B cell (primary cell): ENCODE measurements around the gene STX5. TPM values are rescaled to one million over a fixed set of nuclear protein-coding genes. Genes with fewer than 3 reads are reported as not detected.

Experiments
- ATAC-seq: fragments of 200-7000 bp; cut with Tn5 transposase; one replicate; pipeline ENCODE4 v1.10.0; 2021; ENCODE audit warnings: low read depth, mild to moderate bottlenecking, moderate number of reproducible peaks, moderate library complexity
- CTCF ChIA-PET: fragments of 350-600 bp; sonication (Branson Sonifier 250); formaldehyde crosslinking; loops from one replicate; lab custom pipeline; 2021; ENCODE audit warnings: antibody characterized with exemption, inconsistent platforms; lab: Charles Lee
- POLR2A ChIA-PET: fragments of 350-600 bp; sonication (Branson Sonifier 250); formaldehyde crosslinking; loops from one replicate; lab custom pipeline; 2021; ENCODE audit warnings: antibody characterized with exemption; lab: Charles Lee
- DNase-seq: peaks from one replicate; pipeline ENCODE4 v3.0.0; 2013
- H2AFZ ChIP-seq: 2 replicates; pipeline ENCODE4 v1.6.1; 2012; ENCODE audit warnings: mild to moderate bottlenecking, low read depth, low read length; ENCODE audit not compliant: insufficient read depth, poor library complexity, severe bottlenecking
- H3K27ac ChIP-seq, 2 donors: 1 replicate in 1 of 2; 2 replicates in 1 of 2; pipeline ENCODE4 v1.5.1; 2012 to 2013; ENCODE audit warnings: low read length in 2 of 2, mild to moderate bottlenecking in 2 of 2, moderate library complexity in 1 of 2
- H3K27me3 ChIP-seq, 4 experiments: fragments of 200-600 bp in 1 of 4; sonication (generic) in 1 of 4; replicated peaks in 1 of 4; 1 replicate in 2 of 4; 2 replicates in 2 of 4; pipeline versions ENCODE4 v1.6.1 to v1.7.0; 2013 to 2016; ENCODE audit warnings: low read length in 3 of 4, mild to moderate bottlenecking in 2 of 4, mixed read lengths in 1 of 4, moderate library complexity in 1 of 4; ENCODE audit not compliant: insufficient read depth in 4 of 4, control insufficient read depth in 3 of 4; ENCODE audit errors: control extremely low read depth in 1 of 4
- H3K36me3 ChIP-seq, 2 experiments: replicated peaks in 1 of 2; 1 replicate in 1 of 2; 2 replicates in 1 of 2; pipeline versions ENCODE4 v1.6.1 to v1.7.1; 2013; ENCODE audit warnings: low read length in 1 of 2; ENCODE audit not compliant: insufficient read depth in 2 of 2, control insufficient read depth in 1 of 2; ENCODE audit errors: control extremely low read depth in 1 of 2, extremely low read depth in 1 of 2
- H3K4me1 ChIP-seq, 2 donors: fragments of 200-600 bp in 1 of 2; sonication (generic) in 1 of 2; 1 replicate in 1 of 2; 2 replicates in 1 of 2; pipeline versions ENCODE4 v1.5.1 to v1.6.1; 2013 to 2017; ENCODE audit warnings: low read length in 2 of 2; ENCODE audit not compliant: control insufficient read depth in 2 of 2, insufficient read depth in 2 of 2
- H3K4me2 ChIP-seq: replicated peaks from 2 replicates; pipeline ENCODE3; 2012; ENCODE audit warnings: mild to moderate bottlenecking, low read depth, low read length; ENCODE audit not compliant: poor library complexity, severe bottlenecking
- H3K4me3 ChIP-seq, 5 experiments: fragments of 200-600 bp in 1 of 5; sonication (generic) in 1 of 5; 1 replicate in 3 of 5; 2 replicates in 2 of 5; pipeline versions ENCODE4 v1.5.1 to v1.7.0; 2011 to 2016; ENCODE audit warnings: low read length in 4 of 5, mild to moderate bottlenecking in 4 of 5, low read depth in 2 of 5, control low read depth in 1 of 5, moderate library complexity in 1 of 5; ENCODE audit not compliant: insufficient read depth in 1 of 5; ENCODE audit errors: control extremely low read depth in 1 of 5, extremely low read depth in 1 of 5
- H3K79me2 ChIP-seq: fragments of 200-600 bp; sonication (generic); one replicate; pipeline ENCODE4 v1.6.0; 2016; ENCODE audit warnings: low read length; ENCODE audit not compliant: control insufficient read depth, insufficient read depth
- H3K9ac ChIP-seq: fragments of 200-600 bp; sonication (generic); 2 replicates; pipeline ENCODE4 v1.6.1; 2017; ENCODE audit warnings: mild to moderate bottlenecking, low read length, moderate library complexity
- H3K9me3 ChIP-seq, 3 donors: one replicate each; pipeline versions ENCODE4 v1.6.1 to v1.7.1; 2013; ENCODE audit warnings: low read length in 2 of 3; ENCODE audit not compliant: control insufficient read depth in 2 of 3, insufficient read depth in 1 of 3; ENCODE audit errors: control extremely low read depth in 1 of 3
- H4K20me1 ChIP-seq: 2 replicates; pipeline ENCODE4 v1.6.0; 2012; ENCODE audit warnings: mild to moderate bottlenecking, low read length; ENCODE audit not compliant: insufficient read depth, control insufficient read depth, poor library complexity, severe bottlenecking
- H3K27ac Mint-ChIP-seq: one replicate; pipeline ENCODE4 v1.8.0; 2021; ENCODE audit warnings: mixed read lengths
- H3K27me3 Mint-ChIP-seq: one replicate; pipeline ENCODE4 v1.8.0; 2021; ENCODE audit warnings: mixed read lengths
- H3K4me1 Mint-ChIP-seq: one replicate; pipeline ENCODE4 v1.8.0; 2021; ENCODE audit warnings: mixed read lengths
- H3K4me3 Mint-ChIP-seq: one replicate; pipeline ENCODE4 v1.8.0; 2021; ENCODE audit warnings: mixed read lengths
- H3K9me3 Mint-ChIP-seq: one replicate; pipeline ENCODE4 v1.8.0; 2022; ENCODE audit warnings: mixed read lengths; ENCODE audit not compliant: insufficient read depth
- EZH2 ChIP-seq: IDR thresholded peaks from 2 replicates; pipeline ENCODE4 v1.6.1; 2012; ENCODE audit warnings: borderline replicate concordance, low read depth, mild to moderate bottlenecking, moderate library complexity, low read length; ENCODE audit not compliant: insufficient read depth, poor library complexity, severe bottlenecking
- WGBS: methylation state at CpG from one replicate; pipeline ENCODE4 v1.1.5; 2013; ENCODE audit warnings: missing lambda C conversion rate; ENCODE audit not compliant: insufficient coverage; 5-methylcytosine and 5-hydroxymethylcytosine counted together
- intact Hi-C: fragments of 100-400 bp; cut with micrococcal nuclease; formaldehyde crosslinking; loops from one replicate; pipeline ENCODE4 v1.10.0; 2022
- polyA plus RNA-seq: library from polyadenylated mRNA; depleted of rRNA; stranded (reverse); fragments of >200 nt; gene quantifications from 2 replicates; pipeline ENCODE4 v1.2.3, GENCODE V29; 2012
- total RNA-seq, 2 donors: library from RNA; stranded (reverse); fragments of 120-200 nt in 1 of 2; gene quantifications; 1 replicate in 1 of 2; 2 replicates in 1 of 2; pipeline versions ENCODE4 v1.2.3 to v1.2.4, GENCODE V29; 2013 to 2022
- TF ChIP-seq, protein P1 (sequence below): fragments of 200-600 bp; IDR thresholded peaks from one replicate; pipeline ENCODE4 v1.8.0; 2022; ENCODE audit warnings: antibody characterized with exemption, mild to moderate bottlenecking

Gene STX5
- total and polyA plus RNA-seq, 2 donors (not counting 1 experiment from before 2014, with no cell fraction given): 41.0 to 99.1 TPM

DNA sequence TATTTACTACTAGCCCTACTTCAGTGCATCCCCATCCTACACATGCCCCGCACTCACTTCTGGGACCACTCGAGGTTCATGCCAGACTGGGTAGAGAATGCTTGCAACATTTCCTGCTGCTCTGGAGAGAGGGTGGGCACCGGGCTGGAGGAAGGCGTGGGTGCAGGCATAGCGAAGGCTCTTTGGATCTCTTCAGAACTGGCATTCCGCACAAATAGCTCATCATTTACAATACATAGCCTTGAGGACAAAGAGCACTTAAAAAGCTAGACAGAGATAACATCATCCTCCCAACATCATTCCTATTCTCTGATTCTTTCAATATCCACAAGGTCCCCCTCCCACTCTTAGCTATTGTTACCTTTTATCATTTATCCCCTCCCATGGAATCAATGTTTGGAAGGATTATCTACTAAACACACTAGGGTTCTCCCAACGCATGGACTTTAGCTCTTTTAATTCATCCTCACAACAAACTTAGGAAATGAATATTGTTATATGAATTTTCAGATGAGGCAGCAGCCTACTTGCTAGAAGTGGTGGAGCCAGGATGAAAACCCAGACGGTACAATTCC, 37.6 kb downstream of the STX5 start:
- Histone ChIP-seq H3K9ac (no peak overlapping the region), H3K79me2 (peaks cover 48% of the 10 kb centered on the region), H3K4me3 (no peak overlapping the region), H3K4me1 (peaks cover 17 to 20% of the 10 kb centered on the region in 2 donors), H3K27ac (no peak overlapping the region), H4K20me1 (peaks cover 6% of the 10 kb centered on the region), H3K9me3 (no peaks in the 10 kb centered on the region), H3K36me3 (peaks cover 3 to 77% of the 10 kb centered on the region in 2 experiments), H2AFZ (no peak overlapping the region), H3K27me3 (no peaks in the 10 kb centered on the region), H3K4me2 (no peak overlapping the region)
- DNase-seq (no peak), ATAC-seq (no peak)
- TF ChIP-seq, protein P1, sequence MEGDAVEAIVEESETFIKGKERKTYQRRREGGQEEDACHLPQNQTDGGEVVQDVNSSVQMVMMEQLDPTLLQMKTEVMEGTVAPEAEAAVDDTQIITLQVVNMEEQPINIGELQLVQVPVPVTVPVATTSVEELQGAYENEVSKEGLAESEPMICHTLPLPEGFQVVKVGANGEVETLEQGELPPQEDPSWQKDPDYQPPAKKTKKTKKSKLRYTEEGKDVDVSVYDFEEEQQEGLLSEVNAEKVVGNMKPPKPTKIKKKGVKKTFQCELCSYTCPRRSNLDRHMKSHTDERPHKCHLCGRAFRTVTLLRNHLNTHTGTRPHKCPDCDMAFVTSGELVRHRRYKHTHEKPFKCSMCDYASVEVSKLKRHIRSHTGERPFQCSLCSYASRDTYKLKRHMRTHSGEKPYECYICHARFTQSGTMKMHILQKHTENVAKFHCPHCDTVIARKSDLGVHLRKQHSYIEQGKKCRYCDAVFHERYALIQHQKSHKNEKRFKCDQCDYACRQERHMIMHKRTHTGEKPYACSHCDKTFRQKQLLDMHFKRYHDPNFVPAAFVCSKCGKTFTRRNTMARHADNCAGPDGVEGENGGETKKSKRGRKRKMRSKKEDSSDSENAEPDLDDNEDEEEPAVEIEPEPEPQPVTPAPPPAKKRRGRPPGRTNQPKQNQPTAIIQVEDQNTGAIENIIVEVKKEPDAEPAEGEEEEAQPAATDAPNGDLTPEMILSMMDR: no peak
- TF ChIP-seq EZH2: no peak
- WGBS: 98% methylated on average over 7 of the region's 8 CpGs
- no peak overlapping the region for H3K4me3 Mint-ChIP-seq
- H3K9me3 Mint-ChIP-seq: no peaks in the 10 kb centered on the region
- H3K27me3 Mint-ChIP-seq: no peaks in the 10 kb centered on the region
- intact Hi-C loops: no loop called here
- ChIA-PET CTCF (interaction anchor here (0.5 to 1.8 kb wide), 5 partner anchors 8 to 14 kb away, joined by 3 to 8 read pairs (median 3); no protein-coding TSS in a partner anchor), POLR2A (interaction anchor here (1.0 to 1.3 kb wide), 2 partner anchors 46 to 88 kb away, joined by 3 to 7 read pairs; no protein-coding TSS in a partner anchor)
- peaks cover 28% of the 10 kb centered on the region for H3K4me1 Mint-ChIP-seq
- peak overlapping the region; percentile 27 for H3K27ac Mint-ChIP-seq

DNA sequence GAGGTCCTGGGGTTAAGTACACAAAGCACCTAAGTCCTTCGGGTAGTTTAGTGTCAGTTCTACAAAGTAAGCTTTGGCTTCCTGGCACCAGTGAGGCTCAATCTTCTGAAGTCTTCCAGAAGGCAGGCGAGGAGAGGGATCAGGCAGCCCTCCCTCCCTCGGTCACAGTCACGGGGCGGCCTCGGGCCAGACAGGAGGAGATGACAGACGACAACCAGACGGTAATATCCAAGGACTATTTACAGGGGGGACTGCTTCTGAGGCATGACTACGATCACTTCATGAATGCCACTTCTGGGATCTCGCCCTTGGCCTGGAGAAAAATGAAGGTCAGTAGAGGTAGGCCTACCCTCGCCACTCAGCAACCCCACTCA, 39.7 kb downstream of the STX5 start:
- Histone ChIP-seq H3K27me3 (no peaks in the 10 kb centered on the region), H3K9me3 (no peaks in the 10 kb centered on the region), H3K36me3 (peaks cover 0 to 63% of the 10 kb centered on the region in 2 experiments), H2AFZ (peak overlapping the region; percentile 77), H4K20me1 (peaks cover 15% of the 10 kb centered on the region), H3K27ac (peak overlapping the region; percentile 65 to 83), H3K4me2 (peak overlapping the region; percentile 97), H3K9ac (peak overlapping the region; percentile 89), H3K79me2 (peaks cover 56% of the 10 kb centered on the region), H3K4me1 (peaks cover 25 to 34% of the 10 kb centered on the region in 2 donors), H3K4me3 (peak overlapping the region in 4 of 5 experiments; percentile 59 to 94 (median 88))
- H3K4me1 Mint-ChIP-seq: peaks cover 44% of the 10 kb centered on the region
- 14% methylated on average over 6 of the region's 11 CpGs for WGBS
- peak overlapping the region; percentile 91 for H3K27ac Mint-ChIP-seq
- H3K27me3 Mint-ChIP-seq: no peaks in the 10 kb centered on the region
- CTCF ChIA-PET: interaction anchor here (0.6 kb wide), 1 partner anchor 911 kb away, joined by 3 read pairs; no protein-coding TSS in a partner anchor
- TF ChIP-seq, protein P1: no peak
- intact Hi-C loops: loop anchor here (1.0 kb wide), 4 partner anchors 13 to 70 kb away; partner anchors contain the start of genes NXF1, POLR2G and TAF6L
- H3K4me3 Mint-ChIP-seq: peak overlapping the region; percentile 91
- no peak for DNase-seq
- POLR2A ChIA-PET: interaction anchor here (0.9 to 2.7 kb wide), 3 partner anchors 12 to 146 kb away, joined by 3 to 19 read pairs (median 4); partner anchors contain the start of genes GANAB and WDR74
- no peak for ATAC-seq
- H3K9me3 Mint-ChIP-seq: no peaks in the 10 kb centered on the region
